IPS-NIHi7 (cell line): Measurements from ENCODE around the gene RAE1.
A peak's percentile ranks its signal among the peaks of the same experiment; 100 is the strongest.
"Not testable (repeated sequence)": the region's sequence is repeated elsewhere in the genome, so short reads cannot be mapped to it uniquely, and the experiment has no call there.

ENCODE experiments used
- DNase-seq: peaks from one replicate; pipeline ENCODE4 v3.0.0; 2012; ENCODE audit warnings: mixed read lengths; ENCODE audit errors: extremely low spot score

RAE1 gene

DNA sequence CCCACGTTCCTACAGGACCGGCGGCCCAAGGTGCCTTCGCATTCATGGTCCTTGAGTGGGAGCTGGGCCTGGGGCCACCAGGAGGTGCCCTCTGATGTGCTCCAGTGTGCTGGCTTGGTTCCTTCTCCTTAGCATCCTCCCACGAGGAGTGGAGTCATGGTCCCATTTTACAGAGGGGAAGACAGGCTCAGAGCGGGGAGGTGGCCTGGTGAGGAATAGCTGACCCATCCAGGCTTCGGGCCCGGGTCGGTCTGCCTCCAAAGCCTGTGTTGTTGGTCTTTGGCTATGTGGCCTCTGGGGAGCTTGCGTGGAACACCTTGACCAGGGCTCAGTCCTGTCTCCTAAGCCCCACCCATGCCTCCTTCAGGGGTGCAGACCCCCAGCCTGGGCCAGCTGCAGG lies 62.9 kb downstream of the RAE1 start:
- no peak for DNase-seq

DNA sequence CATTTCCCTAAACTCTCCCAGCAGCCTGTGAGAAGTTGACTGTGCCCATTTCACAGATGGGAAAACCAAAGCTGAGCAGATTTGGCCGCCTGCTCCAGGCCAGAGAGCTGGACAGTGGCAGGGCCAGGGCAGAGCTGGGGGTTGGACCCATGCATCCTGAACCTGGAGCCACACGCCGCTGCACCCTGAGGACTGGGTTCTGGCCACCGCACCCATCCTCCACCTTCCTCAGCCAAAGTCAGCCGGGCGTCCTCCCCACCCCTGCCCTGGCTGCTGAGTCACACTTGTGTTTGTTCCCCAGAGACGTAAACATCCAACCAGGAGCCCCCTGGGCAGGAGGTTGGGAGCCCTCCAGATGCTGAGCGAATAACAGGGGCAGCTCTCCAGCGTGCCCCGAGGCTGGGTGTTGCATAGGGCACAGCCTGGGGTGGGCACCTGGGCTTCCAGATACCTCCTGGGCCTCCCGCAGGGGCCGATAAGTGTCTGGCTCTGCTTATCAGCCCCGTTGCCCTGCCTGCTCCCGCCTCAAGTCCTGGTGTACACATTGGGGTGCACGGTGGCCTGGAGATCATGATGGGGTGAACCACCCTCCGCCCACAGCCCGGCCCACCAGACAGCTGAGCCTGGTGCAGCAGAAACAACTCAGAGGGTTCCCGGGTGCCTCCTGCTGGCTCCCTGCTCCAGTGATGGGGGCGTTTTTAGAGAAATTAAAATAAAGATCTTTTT lies 64.0 kb downstream of the RAE1 start:
- DNase-seq, result no peak

DNA sequence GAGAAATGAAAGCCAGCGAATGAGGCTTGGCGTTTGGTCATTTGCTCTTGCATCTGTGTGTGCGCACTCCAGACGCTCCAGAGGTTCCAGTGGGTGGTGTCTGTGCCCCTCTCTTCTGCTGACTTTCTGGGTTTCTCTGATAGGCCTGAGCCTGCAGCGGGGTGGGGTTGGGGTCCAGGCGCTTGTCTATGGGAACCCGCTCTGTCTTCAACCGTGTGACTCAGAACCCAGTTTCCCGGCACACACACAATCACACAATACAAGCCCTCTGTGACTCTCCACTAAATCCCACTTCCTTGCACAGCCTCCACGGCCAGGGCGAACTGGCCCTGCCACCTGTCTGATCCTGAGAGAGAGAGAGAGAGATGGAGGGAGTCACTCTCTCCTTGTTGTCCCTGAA lies 64.7 kb downstream of the RAE1 start:
- DNase-seq, result no peak

DNA sequence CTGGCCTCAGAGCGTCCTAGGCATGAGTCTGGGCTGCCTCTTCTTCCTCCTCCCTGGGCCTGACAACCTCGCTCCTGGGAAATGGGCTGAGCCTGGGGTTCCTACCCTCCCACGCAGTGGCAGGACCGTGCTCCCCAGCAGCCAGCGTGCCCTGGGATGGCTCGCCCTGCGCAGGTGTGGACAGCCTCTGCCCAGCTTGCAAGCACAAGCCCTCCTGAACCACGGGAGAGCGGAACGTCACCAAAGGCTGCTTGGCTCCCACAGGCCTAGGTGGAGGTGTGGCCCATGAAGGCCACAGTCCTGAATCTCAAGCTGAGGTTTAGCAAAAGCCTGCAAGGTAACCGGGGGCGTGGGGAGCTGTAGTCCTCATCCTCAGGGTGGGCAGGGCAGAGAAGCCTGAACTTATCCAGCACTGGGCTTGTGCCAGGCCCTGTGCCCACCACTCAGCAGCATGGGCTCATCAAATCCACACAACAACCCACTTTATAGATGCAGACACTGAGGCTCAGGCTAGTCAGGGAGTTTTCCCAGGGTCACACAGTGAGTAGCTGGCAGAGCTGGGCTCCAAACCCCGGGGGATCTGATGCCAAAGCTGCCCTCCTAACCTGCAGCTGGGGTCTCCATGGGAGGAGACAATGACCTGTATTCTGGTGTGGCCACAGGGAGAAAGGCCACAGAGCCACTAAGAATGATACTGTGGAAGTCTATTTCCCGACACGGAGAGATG lies 65.4 kb downstream of the RAE1 start:
- DNase-seq, result no peak

DNA sequence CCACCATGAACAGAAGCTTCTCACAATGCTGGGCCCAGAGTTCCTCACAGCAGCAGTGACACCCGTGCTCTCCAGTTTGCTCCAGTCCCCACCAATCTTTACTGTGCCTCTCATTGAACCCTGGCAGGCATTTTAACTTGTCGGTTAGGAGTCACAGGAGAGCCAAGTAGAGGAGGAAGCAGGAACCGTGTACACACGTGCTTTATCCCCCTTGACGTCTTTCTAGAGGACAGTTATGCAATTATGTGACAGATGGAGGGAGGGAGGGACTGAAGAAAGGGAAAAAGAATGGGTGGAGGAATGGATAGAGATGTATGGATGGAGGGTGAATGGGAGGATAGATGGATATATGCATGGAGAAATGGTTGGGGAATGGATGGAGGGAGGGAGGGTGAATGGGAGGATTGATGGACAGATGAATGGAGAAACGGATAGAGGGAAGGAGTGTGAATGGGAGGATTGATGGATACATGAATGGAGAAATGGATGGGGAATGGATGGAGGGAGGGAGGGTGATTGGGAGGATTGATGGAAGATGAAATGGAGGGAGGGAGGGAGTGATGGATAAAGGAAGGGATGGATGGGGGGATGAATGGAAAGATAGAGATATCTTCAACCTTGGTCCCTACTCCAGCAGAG lies 66.1 kb downstream of the RAE1 start:
- no peak for DNase-seq

DNA sequence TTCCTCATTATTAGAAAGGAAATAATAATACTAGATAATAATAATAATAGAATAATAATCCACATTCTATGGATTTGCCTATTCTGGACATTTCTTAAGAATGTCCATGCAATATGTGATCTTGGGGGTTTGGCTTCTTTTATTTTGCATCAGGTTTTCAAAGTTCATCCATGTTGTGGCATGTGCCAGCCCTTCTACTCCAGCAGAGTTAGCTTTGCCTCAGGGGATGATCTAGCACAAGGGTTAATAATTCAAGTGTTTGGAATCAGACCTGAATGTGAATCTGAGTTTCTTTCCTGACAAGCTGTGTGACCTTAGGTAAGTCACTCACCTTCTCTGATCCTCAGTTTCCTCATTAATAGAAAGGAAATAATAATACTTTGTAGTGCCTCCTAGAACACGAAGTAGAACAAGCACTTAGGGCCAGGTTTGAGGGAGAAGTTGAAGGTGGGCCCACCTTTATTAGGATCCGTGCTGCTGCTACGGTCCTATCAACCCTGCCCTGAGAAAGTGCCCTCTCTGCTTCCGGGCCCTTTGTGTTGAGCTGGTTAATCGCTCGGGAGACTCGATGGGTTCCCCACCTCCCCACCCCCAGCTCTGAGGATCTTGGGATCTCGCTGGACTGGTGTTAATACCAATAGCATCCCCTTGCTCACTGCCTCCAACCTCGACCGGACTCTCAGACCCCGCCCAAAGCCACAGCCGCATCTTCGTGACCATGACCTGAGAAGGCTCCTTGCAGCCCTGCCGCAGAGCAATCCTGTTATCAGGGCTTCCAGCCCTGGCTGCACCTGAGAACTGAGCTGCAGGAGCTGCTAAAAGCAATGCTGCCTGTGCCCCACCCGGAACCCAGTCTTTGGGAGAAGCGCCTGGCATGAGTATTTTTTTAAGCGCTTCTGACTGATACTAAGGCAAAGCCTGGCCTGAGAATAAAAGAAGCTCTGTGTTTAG lies 67.0 kb downstream of the RAE1 start:
- DNase-seq, result no peak

DNA sequence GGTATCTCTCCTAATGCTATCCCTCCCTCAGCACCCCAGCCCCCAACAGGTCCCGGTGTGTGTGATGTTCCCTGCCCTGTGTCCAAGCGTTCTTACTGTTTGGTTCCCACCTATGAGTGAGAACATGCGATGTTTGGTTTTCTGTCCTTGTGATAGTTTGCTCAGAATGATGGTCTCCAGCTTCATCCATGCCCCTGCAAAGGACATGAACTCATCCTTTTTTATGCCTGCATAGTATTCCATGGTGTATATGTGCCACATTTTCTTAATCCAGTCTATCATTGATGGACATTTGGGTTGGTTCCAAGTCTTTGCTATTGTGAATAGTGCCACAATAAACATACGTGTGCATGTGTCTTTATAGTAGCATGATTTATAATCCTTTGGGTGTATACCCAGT lies 68.4 kb downstream of the RAE1 start:
- DNase-seq, result not testable (repeated sequence)

DNA sequence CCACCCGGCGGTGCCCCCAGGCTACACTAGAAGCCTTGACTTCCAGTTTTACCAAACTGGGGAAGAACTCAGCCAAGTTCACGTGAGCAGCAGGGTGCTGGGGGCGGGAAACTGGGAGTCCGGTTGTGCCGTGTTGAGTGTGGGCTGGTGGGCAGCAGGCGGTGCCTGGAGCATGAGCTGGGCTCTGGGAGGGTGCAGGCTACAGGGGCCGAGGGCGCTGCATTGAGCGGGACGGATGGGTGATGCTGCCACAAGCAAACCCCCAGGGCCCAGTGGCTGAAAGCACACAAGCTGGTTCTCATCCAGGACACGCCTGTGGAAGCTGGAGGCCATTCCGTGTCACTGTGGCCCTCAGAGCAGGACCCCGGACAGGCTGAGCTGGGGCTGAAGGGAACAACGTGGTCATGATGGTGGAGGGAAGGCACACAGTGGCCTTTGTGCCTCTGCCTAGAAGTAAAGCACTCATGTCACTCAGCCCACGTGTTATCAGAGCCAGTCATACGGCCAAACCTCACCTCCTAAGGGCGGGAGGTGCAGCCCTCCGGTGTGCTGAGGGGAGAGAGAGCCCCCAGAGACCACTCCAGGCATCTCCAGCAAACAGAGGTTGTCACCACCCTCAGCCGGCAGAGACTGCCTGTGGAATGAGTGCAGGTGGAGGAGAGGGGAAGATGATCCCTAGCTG lies 69.7 kb downstream of the RAE1 start:
- no peak for DNase-seq

DNA sequence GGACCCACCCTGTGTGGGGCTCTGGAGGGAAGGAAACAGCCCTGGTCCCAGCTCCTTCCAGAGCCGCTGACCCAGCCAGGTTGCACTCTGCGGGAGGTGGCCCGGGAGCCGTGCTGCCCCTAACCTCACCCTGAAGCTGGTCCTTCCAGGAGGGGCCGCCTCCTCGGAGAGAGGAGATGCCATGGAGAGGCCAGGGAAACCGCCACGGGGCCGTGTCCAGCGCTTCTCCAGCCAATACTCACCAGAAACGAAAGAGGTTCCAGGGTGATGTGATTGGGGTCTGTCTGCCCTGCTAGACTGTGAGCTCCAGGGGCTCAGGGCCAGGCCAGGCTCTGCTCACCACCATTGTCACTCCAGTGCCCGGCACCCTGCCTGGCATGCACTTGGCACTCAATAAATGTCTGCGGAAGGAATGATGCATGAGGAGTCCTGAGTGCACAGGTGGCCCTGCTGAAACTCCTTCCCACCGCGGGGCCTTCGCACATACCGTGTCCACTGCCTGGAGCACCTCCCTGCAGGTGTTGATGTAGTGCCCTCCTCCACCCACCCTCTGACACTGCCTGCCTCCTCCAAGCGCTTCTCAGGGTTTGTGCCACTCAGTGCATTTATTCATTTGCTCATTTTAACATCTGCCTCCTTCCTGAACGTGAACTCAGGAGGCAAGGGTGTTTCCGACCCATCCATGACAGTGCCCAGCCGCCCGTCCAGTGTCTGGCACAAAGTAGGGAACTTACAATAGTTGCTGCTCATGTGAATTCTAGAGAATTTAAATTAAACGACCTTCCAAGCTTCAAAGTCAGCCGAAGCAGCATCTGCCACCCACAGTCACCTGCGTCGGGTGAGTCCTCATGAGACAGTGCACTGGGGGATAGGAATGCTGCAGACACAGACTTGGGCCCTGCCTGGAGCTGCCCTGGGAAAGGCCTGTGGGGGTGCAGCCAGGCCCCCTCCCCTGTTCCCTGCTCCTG lies 70.5 kb downstream of the RAE1 start:
- DNase-seq, result no peak

DNA sequence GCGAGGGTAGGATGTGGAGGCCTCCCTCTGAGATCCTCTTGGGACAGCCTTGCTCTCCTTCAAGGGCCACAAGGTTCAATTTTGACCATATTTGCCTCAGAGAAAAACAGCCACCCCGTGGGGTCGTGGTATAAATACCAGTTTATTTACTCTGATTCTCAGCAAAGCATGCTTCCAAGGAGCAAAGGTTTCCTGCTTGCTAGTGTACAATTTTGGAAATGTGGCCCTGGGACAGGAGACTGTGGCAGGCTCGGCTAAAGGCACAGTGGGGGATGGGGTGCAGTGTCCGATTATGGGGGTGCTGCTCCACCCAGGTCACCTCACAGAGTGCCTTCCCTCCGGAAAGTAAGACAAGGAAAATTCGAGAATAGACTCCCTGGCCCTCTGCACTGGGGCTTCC lies 71.2 kb downstream of the RAE1 start:
- no peak for DNase-seq

DNA sequence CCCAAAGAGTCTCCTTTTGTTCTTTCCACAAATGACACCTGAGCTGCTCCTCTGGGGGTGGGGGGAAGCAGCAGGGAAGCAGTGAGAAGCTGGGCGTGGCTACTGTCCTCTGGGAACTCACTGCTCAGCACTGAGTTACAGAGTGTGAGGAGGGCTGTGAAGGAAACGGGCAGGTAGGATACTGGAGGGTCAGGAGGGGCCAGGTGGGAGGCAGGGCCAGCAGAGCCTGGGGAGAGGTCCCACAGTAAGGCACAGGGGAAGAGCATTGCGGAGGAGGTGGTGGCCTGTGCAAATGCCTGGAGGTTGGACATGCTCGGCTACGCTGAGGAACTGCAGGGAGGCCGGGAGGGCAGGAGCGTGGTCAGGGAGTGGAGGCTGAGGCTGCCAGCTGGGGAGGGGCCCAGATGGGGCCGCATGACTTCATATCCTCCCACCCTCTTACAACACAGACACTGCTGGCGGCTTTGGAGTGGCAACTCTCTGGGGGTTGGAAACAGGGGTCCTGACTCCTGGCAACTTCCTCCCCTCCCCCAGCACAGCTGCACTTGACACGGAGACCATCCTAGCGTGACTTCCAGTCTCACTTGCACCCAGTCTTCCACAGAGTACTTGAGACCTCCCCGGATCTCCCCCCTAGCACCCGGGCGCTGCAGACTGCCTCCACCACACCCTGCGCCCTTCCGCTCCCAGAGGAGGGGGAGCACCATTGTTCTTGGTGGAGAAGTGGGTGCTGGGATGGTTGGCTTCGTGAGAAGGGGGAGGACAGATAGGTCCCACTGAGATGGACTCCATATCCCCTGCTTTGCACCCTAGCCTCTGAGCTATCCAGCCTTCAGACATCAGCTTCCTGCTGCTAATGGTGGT lies 74.3 kb downstream of the RAE1 start:
- DNase-seq, result peak; percentile 72

DNA sequence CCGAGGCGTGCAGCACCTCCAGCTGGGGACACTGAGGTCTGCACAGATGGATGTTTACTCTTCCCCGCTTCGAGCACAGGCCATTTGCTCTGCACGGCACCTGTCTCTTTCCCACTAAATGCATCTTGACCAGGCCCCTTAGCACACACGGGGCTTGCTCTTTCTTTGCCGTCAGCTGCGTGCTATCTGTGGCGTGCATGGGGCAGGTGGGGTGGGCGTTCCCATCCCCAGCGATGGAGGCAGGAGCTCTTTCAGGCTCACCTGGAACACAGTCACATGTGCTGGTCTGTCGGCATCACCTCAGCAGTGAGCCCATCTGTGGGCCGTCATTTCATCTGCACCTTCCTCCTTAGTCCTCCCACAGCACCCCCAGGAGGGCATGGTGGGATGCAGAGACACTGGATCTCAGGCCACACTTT lies 75.2 kb downstream of the RAE1 start:
- DNase-seq, result no peak

DNA sequence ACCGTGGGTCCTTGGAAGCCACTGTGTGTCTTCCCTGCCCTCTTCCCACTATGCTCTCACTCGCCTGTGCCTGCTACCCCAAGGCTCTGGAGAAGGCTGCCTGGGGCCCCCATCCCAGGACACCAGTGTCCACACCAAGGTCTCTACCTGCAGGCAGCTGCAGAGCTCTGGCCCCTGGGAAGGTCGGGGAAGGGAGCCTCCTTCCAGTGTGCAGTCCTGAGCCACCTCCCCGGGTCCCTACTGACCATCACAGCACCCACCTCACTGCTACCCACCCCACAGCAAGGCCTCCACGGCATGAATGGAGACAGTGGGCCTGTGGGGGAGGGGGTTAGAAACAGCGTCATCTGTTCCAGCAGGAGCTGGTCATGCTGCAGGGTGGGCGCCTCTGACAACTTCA lies 75.8 kb downstream of the RAE1 start:
- DNase-seq, result no peak

DNA sequence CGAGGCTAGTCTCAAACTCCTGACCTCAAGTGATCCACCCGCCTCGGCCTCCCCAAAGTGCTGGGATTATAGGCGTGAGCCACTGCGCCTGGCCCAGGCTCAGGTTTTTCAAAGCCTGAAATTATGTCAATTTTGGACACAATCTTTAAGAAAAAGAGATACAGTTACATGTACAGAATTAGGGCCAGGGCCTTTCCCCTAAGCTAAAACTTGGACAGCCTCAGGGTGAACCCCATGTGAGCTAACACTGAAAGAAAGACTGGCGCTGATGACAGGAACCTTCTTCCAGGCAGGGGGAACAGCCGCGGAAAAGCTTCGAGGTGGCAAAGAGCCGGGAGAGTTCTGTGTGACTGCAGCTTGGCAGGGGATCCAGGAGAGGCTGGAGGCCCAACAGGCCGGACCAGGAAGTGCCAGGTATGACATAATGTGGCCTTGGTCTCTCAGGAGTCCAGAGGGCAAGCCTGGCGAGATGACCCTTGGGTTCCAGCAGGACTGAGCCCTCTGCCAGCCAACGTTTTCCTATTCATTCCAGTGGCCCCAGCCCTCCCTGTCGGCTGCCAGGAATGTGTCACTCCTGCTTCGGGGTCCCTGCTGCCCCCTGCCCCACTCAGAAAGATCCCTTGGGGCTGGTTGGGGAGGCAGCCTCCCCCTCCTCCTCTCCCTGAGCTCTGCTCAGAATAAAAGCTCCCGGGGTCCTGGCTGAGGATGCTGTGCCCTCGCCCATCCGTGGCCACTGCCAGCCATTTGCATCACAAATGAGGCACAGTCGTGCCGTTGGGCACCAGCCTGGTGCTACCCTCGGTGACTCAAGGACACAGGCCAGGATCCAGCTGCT lies 77.5 kb downstream of the RAE1 start:
- DNase-seq, result no peak
